GM23338 (cell line): ENCODE results near the gene UBL3. TPM values are rescaled to one million over a fixed set of nuclear protein-coding genes. Genes with fewer than 3 reads are reported as not detected.

Experiments used
- ATAC-seq: fragments of 200-7000 bp; cut with Tn5 transposase; 3 replicates; pipeline ENCODE4 v1.9.1; 2020
- DNase-seq: peaks from one replicate; pipeline ENCODE4 v3.0.0-alpha.2; 2015; ENCODE audit warnings: low spot score
- H2AFZ ChIP-seq: fragments of 200-600 bp; sonication (generic); 2 replicates; pipeline ENCODE4 v1.8.0; 2016; ENCODE audit warnings: antibody characterized with exemption, mild to moderate bottlenecking, moderate library complexity
- H3F3A ChIP-seq: fragments of 200-600 bp; sonication (generic); replicated peaks from 2 replicates; pipeline ENCODE4 v1.8.0; 2017; ENCODE audit warnings: antibody characterized with exemption, mixed run types, low read depth
- H3K27ac ChIP-seq: fragments of 200-600 bp; sonication (generic); 2 replicates; pipeline ENCODE4 v1.6.1; 2016; ENCODE audit warnings: low read depth
- H3K27me3 ChIP-seq: fragments of 200-600 bp; sonication (generic); 2 replicates; pipeline ENCODE4 v1.8.0; 2016; ENCODE audit warnings: mild to moderate bottlenecking, mixed run types, moderate library complexity; ENCODE audit not compliant: insufficient read depth
- H3K36me3 ChIP-seq: fragments of 200-600 bp; sonication (generic); 2 replicates; pipeline ENCODE4 v1.8.0; 2016; ENCODE audit warnings: mild to moderate bottlenecking; ENCODE audit not compliant: insufficient read depth
- H3K4me1 ChIP-seq: fragments of 200-600 bp; sonication (generic); 2 replicates; pipeline ENCODE4 v1.8.0; 2016; ENCODE audit warnings: mild to moderate bottlenecking, moderate library complexity; ENCODE audit not compliant: insufficient read depth
- H3K4me2 ChIP-seq: fragments of 200-600 bp; sonication (generic); 2 replicates; pipeline ENCODE4 v1.7.1; 2017; ENCODE audit warnings: mixed run types
- H3K4me3 ChIP-seq: fragments of 200-600 bp; sonication (generic); 2 replicates; pipeline ENCODE4 v1.6.1; 2016; ENCODE audit warnings: mixed run types
- H3K79me2 ChIP-seq: fragments of 200-600 bp; sonication (generic); replicated peaks from 2 replicates; pipeline ENCODE4 v1.8.0; 2017; ENCODE audit warnings: mild to moderate bottlenecking; ENCODE audit not compliant: insufficient read depth
- H3K9me2 ChIP-seq: fragments of 200-600 bp; sonication (generic); 2 replicates; pipeline ENCODE4 v1.8.0; 2017; ENCODE audit not compliant: insufficient read depth
- H4K20me1 ChIP-seq: fragments of 200-600 bp; sonication (generic); replicated peaks from 2 replicates; pipeline ENCODE4 v1.8.0; 2017; ENCODE audit warnings: mild to moderate bottlenecking; ENCODE audit not compliant: insufficient read depth
- H3K27ac Mint-ChIP-seq: 2 replicates; pipeline ENCODE4 v1.8.0; 2020; ENCODE audit warnings: inconsistent platforms, mild to moderate bottlenecking, moderate library complexity, mixed read lengths
- H3K27me3 Mint-ChIP-seq: 3 replicates; pipeline ENCODE4 v1.8.0; 2022; ENCODE audit warnings: low read depth, mild to moderate bottlenecking, moderate library complexity, mixed read lengths, inconsistent platforms; ENCODE audit not compliant: insufficient read depth, poor library complexity
- H3K36me3 Mint-ChIP-seq: 3 replicates; pipeline ENCODE4 v1.8.0; 2021; ENCODE audit warnings: low read depth, mild to moderate bottlenecking, inconsistent platforms, moderate library complexity, mixed read lengths
- H3K4me1 Mint-ChIP-seq: 3 replicates; pipeline ENCODE4 v1.8.0; 2020; ENCODE audit warnings: mild to moderate bottlenecking, inconsistent platforms, mixed read lengths
- H3K4me3 Mint-ChIP-seq: 3 replicates; pipeline ENCODE4 v1.8.0; 2021; ENCODE audit warnings: moderate library complexity, mild to moderate bottlenecking, inconsistent platforms, mixed read lengths
- H3K9me3 Mint-ChIP-seq: 3 replicates; pipeline ENCODE4 v1.8.0; 2020; ENCODE audit warnings: moderate library complexity, mild to moderate bottlenecking, inconsistent platforms, mixed read lengths
- CREB1 ChIP-seq: fragments of 250-450 bp; sonication (Bioruptor Pico); IDR thresholded peaks from 2 replicates; pipeline ENCODE4 v1.5.0; 2020; ENCODE audit warnings: low read depth, mild to moderate bottlenecking, moderate library complexity
- POLR2AphosphoS5 ChIP-seq: IDR thresholded peaks from 2 replicates; pipeline ENCODE4 v1.6.1; 2016; ENCODE audit warnings: antibody characterized with exemption, low read depth
- long read RNA-seq: library from polyadenylated mRNA; unstranded; transcript quantifications from one replicate; pipeline ENCODE4 v2.0.0, GENCODE V29; 2020; ENCODE audit not compliant: unreplicated experiment
- polyA plus RNA-seq: library from polyadenylated mRNA; unstranded; fragments of >200 nt; fragmentation: Nextera tagmentation; extraction: Ambion mirVana; gene quantifications from 2 replicates; pipeline ENCODE4 v1.2.1, GENCODE V29; 2016
- total RNA-seq: library from RNA; depleted of rRNA; stranded (reverse); fragments of >200 nt; shearing (Covaris generic); gene quantifications from 2 replicates; pipeline ENCODE4 v1.2.3, GENCODE V29; 2014; rRNA removed
- TF ChIP-seq, protein P1 (sequence below): fragments of 250-450 bp; sonication (Bioruptor Pico); IDR thresholded peaks from 2 replicates; pipeline ENCODE4 v1.5.0; 2020; ENCODE audit warnings: mild to moderate bottlenecking, moderate library complexity
- TF ChIP-seq, protein P2 (sequence below): IDR thresholded peaks from 2 replicates; pipeline ENCODE4 v1.6.1; 2016; ENCODE audit warnings: antibody characterized with exemption

UBL3 gene, protein sequence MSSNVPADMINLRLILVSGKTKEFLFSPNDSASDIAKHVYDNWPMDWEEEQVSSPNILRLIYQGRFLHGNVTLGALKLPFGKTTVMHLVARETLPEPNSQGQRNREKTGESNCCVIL
- total RNA-seq (21.1 and 23.5 TPM in 2 replicates), polyA plus RNA-seq (9.7 and 10.0 TPM in 2 replicates)
- long read RNA-seq, full-length matches to known transcripts = 4 of 4 reads
- long read RNA-seq, partial matches to known transcripts = 0 of 4 reads
- long read RNA-seq, other reads (novel, unspliced or antisense) = 0 of 4 reads

DNA sequence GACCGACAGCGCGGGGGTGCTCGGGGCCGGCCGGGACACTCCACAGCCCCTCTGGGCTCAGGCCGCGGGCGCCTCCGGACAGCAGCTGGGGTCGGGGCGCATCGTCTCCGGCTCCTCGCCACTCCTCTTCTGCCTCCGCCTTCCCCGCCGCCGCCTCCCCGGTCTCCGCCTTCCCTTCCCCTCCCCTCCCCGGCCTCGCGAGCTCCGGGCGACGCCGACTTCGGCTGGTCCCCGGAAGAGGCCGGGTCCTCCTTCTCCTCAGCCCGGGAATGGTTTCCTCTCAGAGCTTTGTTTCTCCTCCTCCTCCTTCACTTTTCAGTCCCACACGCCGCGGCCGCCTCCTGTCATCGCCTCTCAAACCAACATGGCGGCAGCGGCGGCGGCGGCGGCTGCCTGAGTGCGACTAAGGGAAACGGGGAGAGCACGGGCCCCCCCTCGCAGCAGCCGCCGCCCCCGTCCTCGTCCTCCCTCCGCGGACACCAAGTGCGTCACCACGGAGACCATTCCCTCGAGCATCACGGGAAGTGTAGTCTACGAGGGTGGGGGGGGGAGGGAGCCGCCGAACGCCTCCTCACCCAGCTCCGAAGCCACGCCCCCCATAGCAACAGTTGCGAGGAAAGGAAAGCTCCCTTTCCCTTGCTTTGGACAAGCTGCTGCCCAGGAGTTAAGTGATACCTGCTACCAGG is at the start of gene UBL3:
TSS of gene UBL3 (minus strand) at position 405 of the 686 bp plus-strand sequence. CDS start 1,079 bp downstream, outside the sequence.
- H3K36me3 Mint-ChIP-seq = no peaks in the 10 kb centered on the region
- H3K79me2 ChIP-seq = peaks cover 43% of the 10 kb centered on the region
- no peaks in the 10 kb centered on the region for H3K36me3 ChIP-seq
- no peaks in the 10 kb centered on the region for H3K27me3 ChIP-seq
- no peaks in the 10 kb centered on the region for H3K9me2 ChIP-seq
- H3K4me3 Mint-ChIP-seq = peak within 1 kb of the TSS; percentile 85
- H3K9me3 Mint-ChIP-seq = no peaks in the 10 kb centered on the region
- peaks cover 5% of the 10 kb centered on the region for H3K27me3 Mint-ChIP-seq
- no peaks in the 10 kb centered on the region for H4K20me1 ChIP-seq
- H3F3A ChIP-seq = no peaks in the 10 kb centered on the region
- peaks cover 28% of the 10 kb centered on the region for H3K4me1 Mint-ChIP-seq
- peak within 1 kb of the TSS; percentile 80; the same call in 1 of the 2 replicates for H3K27ac ChIP-seq
- TF ChIP-seq CREB1 (CRISPR knock-in tag) (peak; percentile 90), POLR2AphosphoS5 (peak; percentile 69)
- TF ChIP-seq, protein P1, sequence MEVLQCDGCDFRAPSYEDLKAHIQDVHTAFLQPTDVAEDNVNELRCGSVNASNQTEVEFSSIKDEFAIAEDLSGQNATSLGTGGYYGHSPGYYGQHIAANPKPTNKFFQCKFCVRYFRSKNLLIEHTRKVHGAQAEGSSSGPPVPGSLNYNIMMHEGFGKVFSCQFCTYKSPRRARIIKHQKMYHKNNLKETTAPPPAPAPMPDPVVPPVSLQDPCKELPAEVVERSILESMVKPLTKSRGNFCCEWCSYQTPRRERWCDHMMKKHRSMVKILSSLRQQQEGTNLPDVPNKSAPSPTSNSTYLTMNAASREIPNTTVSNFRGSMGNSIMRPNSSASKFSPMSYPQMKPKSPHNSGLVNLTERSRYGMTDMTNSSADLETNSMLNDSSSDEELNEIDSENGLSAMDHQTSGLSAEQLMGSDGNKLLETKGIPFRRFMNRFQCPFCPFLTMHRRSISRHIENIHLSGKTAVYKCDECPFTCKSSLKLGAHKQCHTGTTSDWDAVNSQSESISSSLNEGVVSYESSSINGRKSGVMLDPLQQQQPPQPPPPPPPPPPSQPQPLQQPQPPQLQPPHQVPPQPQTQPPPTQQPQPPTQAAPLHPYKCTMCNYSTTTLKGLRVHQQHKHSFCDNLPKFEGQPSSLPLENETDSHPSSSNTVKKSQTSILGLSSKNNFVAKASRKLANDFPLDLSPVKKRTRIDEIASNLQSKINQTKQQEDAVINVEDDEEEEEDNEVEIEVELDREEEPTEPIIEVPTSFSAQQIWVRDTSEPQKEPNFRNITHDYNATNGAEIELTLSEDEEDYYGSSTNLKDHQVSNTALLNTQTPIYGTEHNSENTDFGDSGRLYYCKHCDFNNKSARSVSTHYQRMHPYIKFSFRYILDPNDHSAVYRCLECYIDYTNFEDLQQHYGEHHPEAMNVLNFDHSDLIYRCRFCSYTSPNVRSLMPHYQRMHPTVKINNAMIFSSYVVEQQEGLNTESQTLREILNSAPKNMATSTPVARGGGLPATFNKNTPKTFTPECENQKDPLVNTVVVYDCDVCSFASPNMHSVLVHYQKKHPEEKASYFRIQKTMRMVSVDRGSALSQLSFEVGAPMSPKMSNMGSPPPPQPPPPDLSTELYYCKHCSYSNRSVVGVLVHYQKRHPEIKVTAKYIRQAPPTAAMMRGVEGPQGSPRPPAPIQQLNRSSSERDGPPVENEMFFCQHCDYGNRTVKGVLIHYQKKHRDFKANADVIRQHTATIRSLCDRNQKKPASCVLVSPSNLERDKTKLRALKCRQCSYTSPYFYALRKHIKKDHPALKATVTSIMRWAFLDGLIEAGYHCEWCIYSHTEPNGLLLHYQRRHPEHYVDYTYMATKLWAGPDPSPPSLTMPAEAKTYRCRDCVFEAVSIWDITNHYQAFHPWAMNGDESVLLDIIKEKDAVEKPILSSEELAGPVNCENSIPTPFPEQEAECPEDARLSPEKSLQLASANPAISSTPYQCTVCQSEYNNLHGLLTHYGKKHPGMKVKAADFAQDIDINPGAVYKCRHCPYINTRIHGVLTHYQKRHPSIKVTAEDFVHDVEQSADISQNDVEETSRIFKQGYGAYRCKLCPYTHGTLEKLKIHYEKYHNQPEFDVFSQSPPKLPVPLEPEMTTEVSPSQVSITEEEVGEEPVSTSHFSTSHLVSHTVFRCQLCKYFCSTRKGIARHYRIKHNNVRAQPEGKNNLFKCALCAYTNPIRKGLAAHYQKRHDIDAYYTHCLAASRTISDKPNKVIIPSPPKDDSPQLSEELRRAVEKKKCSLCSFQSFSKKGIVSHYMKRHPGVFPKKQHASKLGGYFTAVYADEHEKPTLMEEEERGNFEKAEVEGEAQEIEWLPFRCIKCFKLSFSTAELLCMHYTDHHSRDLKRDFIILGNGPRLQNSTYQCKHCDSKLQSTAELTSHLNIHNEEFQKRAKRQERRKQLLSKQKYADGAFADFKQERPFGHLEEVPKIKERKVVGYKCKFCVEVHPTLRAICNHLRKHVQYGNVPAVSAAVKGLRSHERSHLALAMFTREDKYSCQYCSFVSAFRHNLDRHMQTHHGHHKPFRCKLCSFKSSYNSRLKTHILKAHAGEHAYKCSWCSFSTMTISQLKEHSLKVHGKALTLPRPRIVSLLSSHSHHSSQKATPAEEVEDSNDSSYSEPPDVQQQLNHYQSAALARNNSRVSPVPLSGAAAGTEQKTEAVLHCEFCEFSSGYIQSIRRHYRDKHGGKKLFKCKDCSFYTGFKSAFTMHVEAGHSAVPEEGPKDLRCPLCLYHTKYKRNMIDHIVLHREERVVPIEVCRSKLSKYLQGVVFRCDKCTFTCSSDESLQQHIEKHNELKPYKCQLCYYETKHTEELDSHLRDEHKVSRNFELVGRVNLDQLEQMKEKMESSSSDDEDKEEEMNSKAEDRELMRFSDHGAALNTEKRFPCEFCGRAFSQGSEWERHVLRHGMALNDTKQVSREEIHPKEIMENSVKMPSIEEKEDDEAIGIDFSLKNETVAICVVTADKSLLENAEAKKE (CRISPR knock-in tag) = no peak
- TF ChIP-seq, protein P2, sequence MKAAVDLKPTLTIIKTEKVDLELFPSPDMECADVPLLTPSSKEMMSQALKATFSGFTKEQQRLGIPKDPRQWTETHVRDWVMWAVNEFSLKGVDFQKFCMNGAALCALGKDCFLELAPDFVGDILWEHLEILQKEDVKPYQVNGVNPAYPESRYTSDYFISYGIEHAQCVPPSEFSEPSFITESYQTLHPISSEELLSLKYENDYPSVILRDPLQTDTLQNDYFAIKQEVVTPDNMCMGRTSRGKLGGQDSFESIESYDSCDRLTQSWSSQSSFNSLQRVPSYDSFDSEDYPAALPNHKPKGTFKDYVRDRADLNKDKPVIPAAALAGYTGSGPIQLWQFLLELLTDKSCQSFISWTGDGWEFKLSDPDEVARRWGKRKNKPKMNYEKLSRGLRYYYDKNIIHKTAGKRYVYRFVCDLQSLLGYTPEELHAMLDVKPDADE = peak; percentile 85
- peak within 1 kb of the TSS; percentile 96 for H3K27ac Mint-ChIP-seq
- peak within 1 kb of the TSS; percentile 85 for H3K4me3 ChIP-seq
- H2AFZ ChIP-seq = peak within 1 kb of the TSS; percentile 72
- H3K4me1 ChIP-seq = peaks cover 27% of the 10 kb centered on the region
- DNase-seq (peak; percentile 98), ATAC-seq (peak; percentile 82)
- peak within 1 kb of the TSS; percentile 98 for H3K4me2 ChIP-seq
